ENCODE measurements around the gene RNASEH1. TPM values are rescaled to one million over a fixed set of nuclear protein-coding genes. Genes with fewer than 3 reads are reported as not detected.

The RNASEH1 gene
- total and polyA plus RNA-seq, 4 donors: 10.2 to 18.7 (median 12.9) TPM

DNA sequence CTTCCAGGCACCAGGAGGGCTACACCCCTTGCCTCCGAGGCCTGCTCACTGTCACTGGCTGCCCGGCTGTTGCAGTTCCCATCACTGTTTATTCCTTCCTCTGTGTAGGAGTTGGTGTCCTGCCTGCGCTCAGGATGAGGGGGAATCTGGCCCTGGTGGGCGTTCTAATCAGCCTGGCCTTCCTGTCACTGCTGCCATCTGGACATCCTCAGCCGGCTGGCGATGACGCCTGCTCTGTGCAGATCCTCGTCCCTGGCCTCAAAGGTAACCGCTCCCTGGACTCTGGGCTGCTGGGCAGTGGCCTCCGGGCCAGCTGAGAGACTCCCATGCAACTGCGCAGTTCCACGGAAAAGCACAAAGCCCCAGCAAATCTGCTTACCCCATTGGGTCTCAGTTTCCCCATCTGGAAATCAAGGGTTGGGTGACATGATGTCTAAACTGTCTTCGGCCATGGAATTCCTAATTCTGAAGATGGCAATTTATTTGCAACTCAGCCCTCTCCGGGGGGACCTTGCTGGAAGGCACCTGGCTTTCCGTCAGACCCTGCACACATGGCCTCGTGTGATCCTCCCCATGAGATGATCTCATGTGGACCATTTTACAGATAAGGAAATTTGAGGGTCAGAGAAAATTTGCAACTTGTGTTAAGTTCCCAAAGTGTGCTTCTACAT, 46.2 kb upstream of the RNASEH1 start:
- 86% methylated on average over 16 of the region's 16 CpGs for WGBS
- H3K27ac ChIP-seq (ENCODE audit: low read depth in 1 of 2, low read length in 2 of 2): peak overlapping the region; percentile 49 to 62
- H3K4me3 ChIP-seq (ENCODE audit: low read depth in 1 of 3, low read length in 3 of 3): no peak overlapping the region
- no peaks in the 10 kb centered on the region for H3K27me3 ChIP-seq (ENCODE audit: control insufficient read depth in 4 of 4, insufficient read depth in 4 of 4, low read length in 3 of 4)
- no peaks in the 10 kb centered on the region for H3K9me3 ChIP-seq (ENCODE audit: control insufficient read depth in 4 of 4, low read length in 3 of 4)
- H3K9ac ChIP-seq (ENCODE audit: low read depth in 1 of 2, low read length in 2 of 2): no peak overlapping the region
- peak; percentile 29 for DNase-seq (ENCODE audit: low spot score)
- peak; percentile 28 for TF ChIP-seq SP1 (IDR thresholded peaks at IDR 0.05)
- TF ChIP-seq FOXA2 (IDR thresholded peaks at IDR 0.05): no peak
- peak; percentile 51 for TF ChIP-seq NR2F2 (IDR thresholded peaks at IDR 0.05)
- H3K4me1 ChIP-seq (ENCODE audit: control insufficient read depth in 4 of 4, insufficient read depth in 4 of 4, low read length in 3 of 4): peaks cover 3 to 37% (median 22%) of the 10 kb centered on the region in 4 donors
- H3K36me3 ChIP-seq (ENCODE audit: control insufficient read depth in 4 of 4, insufficient read depth in 3 of 4, low read depth in 1 of 4, low read length in 3 of 4): no peaks in the 10 kb centered on the region

DNA sequence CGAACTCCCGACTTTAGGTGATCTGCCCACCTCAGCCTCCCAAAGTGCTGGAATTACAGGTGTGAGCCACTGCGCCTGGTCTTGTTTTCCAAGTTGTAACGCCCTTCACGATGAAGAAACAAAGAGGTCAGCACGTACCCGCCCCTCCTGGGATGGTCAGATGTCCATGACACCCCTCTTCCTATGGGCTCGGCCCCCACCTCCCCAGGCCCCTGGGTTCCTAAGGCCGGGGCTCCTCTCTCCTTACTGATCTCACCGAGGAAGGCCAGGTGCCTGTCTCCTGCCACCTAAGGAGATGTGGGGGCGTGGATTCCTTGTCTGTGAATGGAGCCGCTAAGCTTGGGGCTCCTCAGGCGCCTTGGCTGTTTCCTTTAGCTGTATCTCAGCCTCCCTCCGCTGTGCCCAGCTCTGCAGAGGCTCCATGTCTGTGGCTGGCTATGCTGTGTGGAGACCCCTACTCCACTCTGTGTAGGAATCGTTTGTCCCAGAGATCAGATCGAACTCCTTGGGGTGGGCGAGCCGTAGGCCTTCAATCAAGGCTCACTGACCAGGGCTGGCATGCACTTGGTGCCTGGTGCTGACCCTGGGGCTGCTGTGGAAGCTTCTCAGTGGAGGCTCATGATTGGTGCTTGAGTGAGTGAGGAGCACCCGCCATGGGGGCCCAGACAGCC, 45.5 kb upstream of the RNASEH1 start:
- H3K4me1 ChIP-seq (ENCODE audit: control insufficient read depth in 4 of 4, insufficient read depth in 4 of 4, low read length in 3 of 4): peaks cover 3 to 37% (median 22%) of the 10 kb centered on the region in 4 donors
- TF ChIP-seq HNF4G (IDR thresholded peaks at IDR 0.05) (no peak), GABPA (IDR thresholded peaks at IDR 0.05 in 1 of 2, conservative IDR thresholded peaks at IDR 0.05 in 1 of 2) (no peak), FOXA2 (IDR thresholded peaks at IDR 0.05) (no peak), YY1 (IDR thresholded peaks at IDR 0.05) (no peak), JUND (IDR thresholded peaks at IDR 0.05) (no peak), SP1 (IDR thresholded peaks at IDR 0.05) (no peak), RAD21 (IDR thresholded peaks at IDR 0.05) (no peak), EGR1 (IDR thresholded peaks at IDR 0.05; ENCODE audit: low read depth in 2 of 2) (no peak), FOXA1 (IDR thresholded peaks at IDR 0.05) (no peak), RXRA (IDR thresholded peaks at IDR 0.05) (no peak), TAF1 (conservative IDR thresholded peaks at IDR 0.05) (no peak), NR2F2 (IDR thresholded peaks at IDR 0.05) (no peak), HNF4A (conservative IDR thresholded peaks at IDR 0.05) (no peak)
- TF ChIP-seq, protein P1, sequence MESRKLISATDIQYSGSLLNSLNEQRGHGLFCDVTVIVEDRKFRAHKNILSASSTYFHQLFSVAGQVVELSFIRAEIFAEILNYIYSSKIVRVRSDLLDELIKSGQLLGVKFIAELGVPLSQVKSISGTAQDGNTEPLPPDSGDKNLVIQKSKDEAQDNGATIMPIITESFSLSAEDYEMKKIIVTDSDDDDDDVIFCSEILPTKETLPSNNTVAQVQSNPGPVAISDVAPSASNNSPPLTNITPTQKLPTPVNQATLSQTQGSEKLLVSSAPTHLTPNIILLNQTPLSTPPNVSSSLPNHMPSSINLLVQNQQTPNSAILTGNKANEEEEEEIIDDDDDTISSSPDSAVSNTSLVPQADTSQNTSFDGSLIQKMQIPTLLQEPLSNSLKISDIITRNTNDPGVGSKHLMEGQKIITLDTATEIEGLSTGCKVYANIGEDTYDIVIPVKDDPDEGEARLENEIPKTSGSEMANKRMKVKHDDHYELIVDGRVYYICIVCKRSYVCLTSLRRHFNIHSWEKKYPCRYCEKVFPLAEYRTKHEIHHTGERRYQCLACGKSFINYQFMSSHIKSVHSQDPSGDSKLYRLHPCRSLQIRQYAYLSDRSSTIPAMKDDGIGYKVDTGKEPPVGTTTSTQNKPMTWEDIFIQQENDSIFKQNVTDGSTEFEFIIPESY (IDR thresholded peaks at IDR 0.05): no peak
- TF ChIP-seq, protein P2, sequence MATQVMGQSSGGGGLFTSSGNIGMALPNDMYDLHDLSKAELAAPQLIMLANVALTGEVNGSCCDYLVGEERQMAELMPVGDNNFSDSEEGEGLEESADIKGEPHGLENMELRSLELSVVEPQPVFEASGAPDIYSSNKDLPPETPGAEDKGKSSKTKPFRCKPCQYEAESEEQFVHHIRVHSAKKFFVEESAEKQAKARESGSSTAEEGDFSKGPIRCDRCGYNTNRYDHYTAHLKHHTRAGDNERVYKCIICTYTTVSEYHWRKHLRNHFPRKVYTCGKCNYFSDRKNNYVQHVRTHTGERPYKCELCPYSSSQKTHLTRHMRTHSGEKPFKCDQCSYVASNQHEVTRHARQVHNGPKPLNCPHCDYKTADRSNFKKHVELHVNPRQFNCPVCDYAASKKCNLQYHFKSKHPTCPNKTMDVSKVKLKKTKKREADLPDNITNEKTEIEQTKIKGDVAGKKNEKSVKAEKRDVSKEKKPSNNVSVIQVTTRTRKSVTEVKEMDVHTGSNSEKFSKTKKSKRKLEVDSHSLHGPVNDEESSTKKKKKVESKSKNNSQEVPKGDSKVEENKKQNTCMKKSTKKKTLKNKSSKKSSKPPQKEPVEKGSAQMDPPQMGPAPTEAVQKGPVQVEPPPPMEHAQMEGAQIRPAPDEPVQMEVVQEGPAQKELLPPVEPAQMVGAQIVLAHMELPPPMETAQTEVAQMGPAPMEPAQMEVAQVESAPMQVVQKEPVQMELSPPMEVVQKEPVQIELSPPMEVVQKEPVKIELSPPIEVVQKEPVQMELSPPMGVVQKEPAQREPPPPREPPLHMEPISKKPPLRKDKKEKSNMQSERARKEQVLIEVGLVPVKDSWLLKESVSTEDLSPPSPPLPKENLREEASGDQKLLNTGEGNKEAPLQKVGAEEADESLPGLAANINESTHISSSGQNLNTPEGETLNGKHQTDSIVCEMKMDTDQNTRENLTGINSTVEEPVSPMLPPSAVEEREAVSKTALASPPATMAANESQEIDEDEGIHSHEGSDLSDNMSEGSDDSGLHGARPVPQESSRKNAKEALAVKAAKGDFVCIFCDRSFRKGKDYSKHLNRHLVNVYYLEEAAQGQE (IDR thresholded peaks at IDR 0.05): no peak
- TF ChIP-seq, protein P3, sequence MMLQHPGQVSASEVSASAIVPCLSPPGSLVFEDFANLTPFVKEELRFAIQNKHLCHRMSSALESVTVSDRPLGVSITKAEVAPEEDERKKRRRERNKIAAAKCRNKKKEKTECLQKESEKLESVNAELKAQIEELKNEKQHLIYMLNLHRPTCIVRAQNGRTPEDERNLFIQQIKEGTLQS (IDR thresholded peaks at IDR 0.05): no peak
- TF ChIP-seq, protein P4, sequence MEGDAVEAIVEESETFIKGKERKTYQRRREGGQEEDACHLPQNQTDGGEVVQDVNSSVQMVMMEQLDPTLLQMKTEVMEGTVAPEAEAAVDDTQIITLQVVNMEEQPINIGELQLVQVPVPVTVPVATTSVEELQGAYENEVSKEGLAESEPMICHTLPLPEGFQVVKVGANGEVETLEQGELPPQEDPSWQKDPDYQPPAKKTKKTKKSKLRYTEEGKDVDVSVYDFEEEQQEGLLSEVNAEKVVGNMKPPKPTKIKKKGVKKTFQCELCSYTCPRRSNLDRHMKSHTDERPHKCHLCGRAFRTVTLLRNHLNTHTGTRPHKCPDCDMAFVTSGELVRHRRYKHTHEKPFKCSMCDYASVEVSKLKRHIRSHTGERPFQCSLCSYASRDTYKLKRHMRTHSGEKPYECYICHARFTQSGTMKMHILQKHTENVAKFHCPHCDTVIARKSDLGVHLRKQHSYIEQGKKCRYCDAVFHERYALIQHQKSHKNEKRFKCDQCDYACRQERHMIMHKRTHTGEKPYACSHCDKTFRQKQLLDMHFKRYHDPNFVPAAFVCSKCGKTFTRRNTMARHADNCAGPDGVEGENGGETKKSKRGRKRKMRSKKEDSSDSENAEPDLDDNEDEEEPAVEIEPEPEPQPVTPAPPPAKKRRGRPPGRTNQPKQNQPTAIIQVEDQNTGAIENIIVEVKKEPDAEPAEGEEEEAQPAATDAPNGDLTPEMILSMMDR (IDR thresholded peaks at IDR 0.05; ENCODE audit: low read depth, low read length, missing input control): no peak
- H3K27me3 ChIP-seq (ENCODE audit: control insufficient read depth in 4 of 4, insufficient read depth in 4 of 4, low read length in 3 of 4): no peaks in the 10 kb centered on the region
- H3K36me3 ChIP-seq (ENCODE audit: control insufficient read depth in 4 of 4, insufficient read depth in 3 of 4, low read depth in 1 of 4, low read length in 3 of 4): no peaks in the 10 kb centered on the region
- no peak overlapping the region for H3K9ac ChIP-seq (ENCODE audit: low read depth in 1 of 2, low read length in 2 of 2)
- H3K9me3 ChIP-seq (ENCODE audit: control insufficient read depth in 4 of 4, low read length in 3 of 4): no peaks in the 10 kb centered on the region
- DNase-seq (ENCODE audit: low spot score): no peak
- 88% methylated on average over 19 of the region's 19 CpGs for WGBS
- no peak overlapping the region for H3K4me3 ChIP-seq (ENCODE audit: low read depth in 1 of 3, low read length in 3 of 3)
- peak overlapping the region; percentile 49 to 62 for H3K27ac ChIP-seq (ENCODE audit: low read depth in 1 of 2, low read length in 2 of 2)
